Neural cell (in vitro differentiated cells): ENCODE measurements around the gene LTBP1. TPM values are rescaled to one million over a fixed set of nuclear protein-coding genes. Genes with fewer than 3 reads are reported as not detected.

Source experiments
- H2AFZ ChIP-seq: fragments of 200-600, 300-800 bp; sonication (generic), shearing (Covaris generic); 2 replicates; pipeline ENCODE4 v1.6.0; 2014; ENCODE audit warnings: low read depth, mild to moderate bottlenecking, antibody characterized with exemption, low read length, moderate library complexity
- H3F3A ChIP-seq: fragments of 200-600 bp; shearing (Covaris generic); 2 replicates; pipeline ENCODE4 v1.6.1; 2016; ENCODE audit warnings: mild to moderate bottlenecking, moderate library complexity, mixed read lengths, antibody characterized with exemption, low read length; ENCODE audit not compliant: insufficient read depth, poor library complexity, severe bottlenecking
- H3K27ac ChIP-seq: fragments of 200-600, 300-800 bp; sonication (generic), shearing (Covaris generic); 2 replicates; pipeline ENCODE4 v1.5.1; 2014; ENCODE audit warnings: mild to moderate bottlenecking, low read length, moderate library complexity
- H3K27me3 ChIP-seq: fragments of 300-800, 200-600 bp; sonication (generic), shearing (Covaris generic); 2 replicates; pipeline ENCODE4 v1.6.0; 2014; ENCODE audit warnings: mild to moderate bottlenecking, low read depth, low read length, moderate library complexity; ENCODE audit not compliant: insufficient read depth
- H3K36me3 ChIP-seq: fragments of 300-800, 200-600 bp; sonication (generic), shearing (Covaris generic); 2 replicates; pipeline ENCODE4 v1.5.1; 2014; ENCODE audit warnings: mild to moderate bottlenecking, antibody characterized with exemption, low read length, moderate library complexity; ENCODE audit not compliant: insufficient read depth
- H3K4me2 ChIP-seq: fragments of 300-800, 200-600 bp; sonication (generic), shearing (Covaris generic); 2 replicates; pipeline ENCODE4 v1.6.0; 2014; ENCODE audit warnings: mild to moderate bottlenecking, low read length
- H3K4me3 ChIP-seq: fragments of 300-800, 200-600 bp; sonication (generic), shearing (Covaris generic); 2 replicates; pipeline ENCODE4 v1.5.1; 2014; ENCODE audit warnings: mild to moderate bottlenecking, low read length, moderate library complexity
- H3K79me2 ChIP-seq: fragments of 200-600 bp; shearing (Covaris generic); replicated peaks from 2 replicates; pipeline ENCODE4 v1.6.0; 2014; ENCODE audit warnings: mild to moderate bottlenecking, low read length, moderate library complexity; ENCODE audit not compliant: insufficient read depth
- H3K9ac ChIP-seq: fragments of 300-800, 200-600 bp; sonication (generic), shearing (Covaris generic); 2 replicates; pipeline ENCODE4 v1.6.1; 2016; ENCODE audit warnings: mild to moderate bottlenecking, low read length, mixed read lengths
- H3K9me2 ChIP-seq: fragments of 200-600 bp; shearing (Covaris generic); 2 replicates; pipeline ENCODE4 v1.6.1; 2016; ENCODE audit warnings: mild to moderate bottlenecking, low read length, mixed read lengths; ENCODE audit not compliant: insufficient read depth
- H3K9me3 ChIP-seq: fragments of 200-600, 300-800 bp; sonication (generic), shearing (Covaris generic); 2 replicates; pipeline ENCODE4 v1.6.1; 2016; ENCODE audit warnings: mild to moderate bottlenecking, mixed run types, low read length, moderate library complexity, mixed read lengths
- H4K20me1 ChIP-seq: fragments of 200-600 bp; shearing (Covaris generic); 2 replicates; pipeline ENCODE4 v1.6.1; 2016; ENCODE audit warnings: mild to moderate bottlenecking, mixed run types; ENCODE audit not compliant: insufficient read depth
- EP300 ChIP-seq: fragments of 450-650 bp; conservative IDR thresholded peaks from 2 replicates; pipeline ENCODE4 v1.6.1; 2014; ENCODE audit warnings: antibody characterized with exemption, mild to moderate bottlenecking, moderate library complexity; ENCODE audit not compliant: poor library complexity, severe bottlenecking
- EZH2 ChIP-seq: fragments of 200-600, 300-800 bp; shearing (Covaris generic), sonication (generic); IDR thresholded peaks from 2 replicates; pipeline ENCODE4 v1.6.1; 2014; ENCODE audit warnings: antibody characterized with exemption, low read length, borderline replicate concordance, mild to moderate bottlenecking; ENCODE audit not compliant: insufficient read depth, poor library complexity, severe bottlenecking
- MXI1 ChIP-seq: fragments of 450-650 bp; conservative IDR thresholded peaks from 2 replicates; pipeline ENCODE4 v1.6.1; 2014; ENCODE audit warnings: antibody characterized with exemption, mild to moderate bottlenecking; ENCODE audit not compliant: poor library complexity, severe bottlenecking
- POLR2AphosphoS5 ChIP-seq: IDR thresholded peaks from 2 replicates; pipeline ENCODE4 v1.6.1; 2012
- RAD21 ChIP-seq: fragments of 450-650 bp; conservative IDR thresholded peaks from 2 replicates; pipeline ENCODE4 v1.6.1; 2014; ENCODE audit warnings: antibody characterized with exemption, mild to moderate bottlenecking, moderate library complexity
- SMC3 ChIP-seq: fragments of 450-650 bp; conservative IDR thresholded peaks from 2 replicates; pipeline ENCODE4 v1.6.1; 2014; ENCODE audit warnings: antibody characterized with exemption, mild to moderate bottlenecking, moderate library complexity; ENCODE audit not compliant: poor library complexity
- TAF1 ChIP-seq: IDR thresholded peaks from 2 replicates; pipeline ENCODE4 v1.6.1; 2012; ENCODE audit warnings: low read depth
- polyA plus RNA-seq: library from polyadenylated mRNA; depleted of rRNA; stranded (reverse); fragments of >200 nt; gene quantifications from 2 replicates; pipeline ENCODE4 v1.2.3, GENCODE V29; 2014
- TF ChIP-seq, protein P1 (sequence below): IDR thresholded peaks from 2 replicates; pipeline ENCODE4 v1.6.1; 2012; ENCODE audit warnings: borderline replicate concordance
- TF ChIP-seq, protein P2 (sequence below): fragments of 450-650 bp; IDR thresholded peaks from 2 replicates; pipeline ENCODE4 v1.5.1; 2014; ENCODE audit warnings: antibody characterized with exemption, mild to moderate bottlenecking, moderate library complexity; ENCODE audit not compliant: poor library complexity, severe bottlenecking

LTBP1 gene
- polyA plus RNA-seq, 1 donor from 2014 or later: 1.8 TPM

DNA sequence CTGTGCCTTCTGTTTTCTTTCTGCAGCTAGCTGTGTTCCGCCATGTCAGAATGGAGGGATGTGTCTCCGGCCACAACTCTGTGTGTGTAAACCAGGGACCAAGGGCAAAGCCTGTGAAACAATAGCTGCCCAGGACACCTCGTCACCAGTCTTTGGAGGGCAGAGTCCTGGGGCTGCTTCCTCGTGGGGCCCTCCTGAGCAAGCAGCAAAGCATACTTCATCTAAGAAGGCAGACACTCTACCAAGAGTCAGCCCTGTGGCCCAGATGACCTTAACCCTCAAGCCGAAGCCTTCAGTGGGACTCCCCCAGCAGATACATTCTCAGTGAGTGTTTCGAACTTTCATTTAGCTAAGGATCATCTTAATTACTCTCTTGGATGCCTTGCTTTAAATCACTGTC lies 74.1 kb downstream of the LTBP1 start:
- Histone ChIP-seq H3K27me3 (no peaks in the 10 kb centered on the region), H3K9me3 (no peaks in the 10 kb centered on the region), H4K20me1 (no peaks in the 10 kb centered on the region), H3K9me2 (no peaks in the 10 kb centered on the region), H3K79me2 (no peaks in the 10 kb centered on the region), H3K36me3 (no peaks in the 10 kb centered on the region), H3K4me3 (no peak overlapping the region), H3F3A (no peaks in the 10 kb centered on the region), H3K4me2 (no peak overlapping the region), H3K27ac (no peak overlapping the region), H3K9ac (no peak overlapping the region), H2AFZ (no peak overlapping the region)
- no peak for TF ChIP-seq SMC3
- TF ChIP-seq, protein P1, sequence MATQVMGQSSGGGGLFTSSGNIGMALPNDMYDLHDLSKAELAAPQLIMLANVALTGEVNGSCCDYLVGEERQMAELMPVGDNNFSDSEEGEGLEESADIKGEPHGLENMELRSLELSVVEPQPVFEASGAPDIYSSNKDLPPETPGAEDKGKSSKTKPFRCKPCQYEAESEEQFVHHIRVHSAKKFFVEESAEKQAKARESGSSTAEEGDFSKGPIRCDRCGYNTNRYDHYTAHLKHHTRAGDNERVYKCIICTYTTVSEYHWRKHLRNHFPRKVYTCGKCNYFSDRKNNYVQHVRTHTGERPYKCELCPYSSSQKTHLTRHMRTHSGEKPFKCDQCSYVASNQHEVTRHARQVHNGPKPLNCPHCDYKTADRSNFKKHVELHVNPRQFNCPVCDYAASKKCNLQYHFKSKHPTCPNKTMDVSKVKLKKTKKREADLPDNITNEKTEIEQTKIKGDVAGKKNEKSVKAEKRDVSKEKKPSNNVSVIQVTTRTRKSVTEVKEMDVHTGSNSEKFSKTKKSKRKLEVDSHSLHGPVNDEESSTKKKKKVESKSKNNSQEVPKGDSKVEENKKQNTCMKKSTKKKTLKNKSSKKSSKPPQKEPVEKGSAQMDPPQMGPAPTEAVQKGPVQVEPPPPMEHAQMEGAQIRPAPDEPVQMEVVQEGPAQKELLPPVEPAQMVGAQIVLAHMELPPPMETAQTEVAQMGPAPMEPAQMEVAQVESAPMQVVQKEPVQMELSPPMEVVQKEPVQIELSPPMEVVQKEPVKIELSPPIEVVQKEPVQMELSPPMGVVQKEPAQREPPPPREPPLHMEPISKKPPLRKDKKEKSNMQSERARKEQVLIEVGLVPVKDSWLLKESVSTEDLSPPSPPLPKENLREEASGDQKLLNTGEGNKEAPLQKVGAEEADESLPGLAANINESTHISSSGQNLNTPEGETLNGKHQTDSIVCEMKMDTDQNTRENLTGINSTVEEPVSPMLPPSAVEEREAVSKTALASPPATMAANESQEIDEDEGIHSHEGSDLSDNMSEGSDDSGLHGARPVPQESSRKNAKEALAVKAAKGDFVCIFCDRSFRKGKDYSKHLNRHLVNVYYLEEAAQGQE: no peak
- TF ChIP-seq, protein P2, sequence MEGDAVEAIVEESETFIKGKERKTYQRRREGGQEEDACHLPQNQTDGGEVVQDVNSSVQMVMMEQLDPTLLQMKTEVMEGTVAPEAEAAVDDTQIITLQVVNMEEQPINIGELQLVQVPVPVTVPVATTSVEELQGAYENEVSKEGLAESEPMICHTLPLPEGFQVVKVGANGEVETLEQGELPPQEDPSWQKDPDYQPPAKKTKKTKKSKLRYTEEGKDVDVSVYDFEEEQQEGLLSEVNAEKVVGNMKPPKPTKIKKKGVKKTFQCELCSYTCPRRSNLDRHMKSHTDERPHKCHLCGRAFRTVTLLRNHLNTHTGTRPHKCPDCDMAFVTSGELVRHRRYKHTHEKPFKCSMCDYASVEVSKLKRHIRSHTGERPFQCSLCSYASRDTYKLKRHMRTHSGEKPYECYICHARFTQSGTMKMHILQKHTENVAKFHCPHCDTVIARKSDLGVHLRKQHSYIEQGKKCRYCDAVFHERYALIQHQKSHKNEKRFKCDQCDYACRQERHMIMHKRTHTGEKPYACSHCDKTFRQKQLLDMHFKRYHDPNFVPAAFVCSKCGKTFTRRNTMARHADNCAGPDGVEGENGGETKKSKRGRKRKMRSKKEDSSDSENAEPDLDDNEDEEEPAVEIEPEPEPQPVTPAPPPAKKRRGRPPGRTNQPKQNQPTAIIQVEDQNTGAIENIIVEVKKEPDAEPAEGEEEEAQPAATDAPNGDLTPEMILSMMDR: no peak
- no peak for TF ChIP-seq RAD21
- no peak for TF ChIP-seq POLR2AphosphoS5
- no peak for TF ChIP-seq EP300
- TF ChIP-seq TAF1: no peak
- TF ChIP-seq EZH2: no peak
- no peak for TF ChIP-seq MXI1

DNA sequence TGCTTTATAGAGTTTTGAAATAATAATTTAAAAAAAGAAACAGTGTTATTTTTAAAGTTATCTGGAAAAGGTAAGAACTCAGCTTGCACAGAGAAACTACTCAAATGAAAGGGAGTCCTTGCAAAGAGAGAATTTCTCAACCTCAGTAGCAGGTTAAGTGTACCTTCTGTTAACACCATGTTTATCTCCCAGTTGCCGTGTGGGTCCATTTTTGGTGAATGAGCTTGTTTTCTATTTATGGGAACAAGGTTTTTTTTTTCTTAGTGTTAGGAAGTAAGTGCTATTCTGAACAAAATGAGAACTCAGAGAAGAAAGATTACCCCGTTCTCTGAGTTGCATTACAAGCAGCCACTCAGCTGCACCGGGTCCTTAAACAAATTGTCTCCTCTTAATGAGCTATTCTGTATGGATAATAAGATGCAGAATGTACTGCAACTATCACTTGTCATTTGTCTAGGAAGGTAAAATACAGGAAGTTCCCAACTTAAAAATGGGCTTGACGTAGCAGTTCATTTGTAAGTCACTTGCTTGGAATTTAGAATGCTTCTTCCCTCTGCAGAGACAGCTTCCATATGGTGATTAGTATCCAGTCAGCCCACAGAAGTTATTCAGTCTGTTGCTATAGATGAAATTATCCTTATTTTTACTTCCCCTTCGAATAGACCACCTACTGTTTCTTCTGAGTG lies 74.9 kb downstream of the LTBP1 start:
- H3K9ac ChIP-seq: no peak overlapping the region
- H4K20me1 ChIP-seq: no peaks in the 10 kb centered on the region
- no peaks in the 10 kb centered on the region for H3K9me2 ChIP-seq
- no peak overlapping the region for H2AFZ ChIP-seq
- no peaks in the 10 kb centered on the region for H3K9me3 ChIP-seq
- H3K27ac ChIP-seq: no peak overlapping the region
- no peaks in the 10 kb centered on the region for H3K36me3 ChIP-seq
- no peaks in the 10 kb centered on the region for H3K27me3 ChIP-seq
- TF ChIP-seq, protein P1: no peak
- TF ChIP-seq POLR2AphosphoS5 (no peak), EZH2 (no peak), MXI1 (no peak), SMC3 (no peak), RAD21 (no peak), TAF1 (no peak), EP300 (no peak)
- TF ChIP-seq, protein P2: no peak
- H3K4me2 ChIP-seq: no peak overlapping the region
- no peak overlapping the region for H3K4me3 ChIP-seq
- H3K79me2 ChIP-seq: no peaks in the 10 kb centered on the region
- H3F3A ChIP-seq: no peaks in the 10 kb centered on the region
